HEK293 (cell line): ENCODE data around the gene CD96.

ENCODE experiments used
- CTCF ChIA-PET: fragments of 350-600 bp; formaldehyde crosslinking; extraction: SDS; loops from one replicate; lab custom pipeline; 2021; ENCODE audit warnings: antibody characterized with exemption; lab: Yijun Ruan, JAX
- POLR2A ChIA-PET: fragments of 300-600 bp; formaldehyde crosslinking; extraction: SDS; loops from one replicate; lab custom pipeline; 2020; ENCODE audit warnings: antibody characterized with exemption, inconsistent platforms; lab: Yijun Ruan, JAX
- H3K27ac ChIP-seq: fragments of 200-500 bp; sonication (Bioruptor generic); 2 replicates; pipeline ENCODE4 v1.5.1; 2014; ENCODE audit warnings: low read depth, low read length, control low read depth, inconsistent platforms; ENCODE audit errors: extremely low read depth
- H3K36me3 ChIP-seq, 2 experiments: fragments of 200-500 bp in 1 of 2; sonication (Bioruptor generic) in 1 of 2; 1 replicate in 1 of 2; 2 replicates in 1 of 2; pipeline ENCODE4 v1.5.1; 2014 to 2017; ENCODE audit warnings: inconsistent platforms in 2 of 2, low read length in 2 of 2; ENCODE audit not compliant: control insufficient read depth in 2 of 2, insufficient read depth in 1 of 2
- H3K4me1 ChIP-seq: fragments of 200-500 bp; sonication (Bioruptor generic); 2 replicates; pipeline ENCODE4 v1.5.1; 2014; ENCODE audit warnings: mild to moderate bottlenecking, low read length, inconsistent platforms; ENCODE audit not compliant: control insufficient read depth, insufficient read depth
- H3K4me3 ChIP-seq: 2 replicates; pipeline ENCODE4 v1.5.1; 2011; ENCODE audit warnings: low read depth, mild to moderate bottlenecking, control low read depth, low read length, moderate library complexity
- H3K9me3 ChIP-seq: fragments of 200-500 bp; sonication (Bioruptor generic); 2 replicates; pipeline ENCODE4 v1.5.1; 2014; ENCODE audit warnings: low read depth, low read length, inconsistent platforms; ENCODE audit not compliant: control insufficient read depth, insufficient read depth
- KLF8 ChIP-seq: fragments of 450-650 bp; formaldehyde crosslinking; IDR thresholded peaks from 2 replicates; pipeline ENCODE4 v1.5.1; 2016; ENCODE audit warnings: missing biosample characterization, missing genetic modification characterization
- PATZ1 ChIP-seq: fragments of 450-650 bp; formaldehyde crosslinking; IDR thresholded peaks from 2 replicates; pipeline ENCODE4 v1.5.1; 2016; ENCODE audit warnings: missing biosample characterization, missing genetic modification characterization
- REPIN1 ChIP-seq: fragments of 450-650 bp; formaldehyde crosslinking; IDR thresholded peaks from 2 replicates; pipeline ENCODE4 v1.5.1; 2017; ENCODE audit warnings: missing biosample characterization, missing genetic modification characterization, low read depth
- ZBTB48 ChIP-seq: fragments of 450-650 bp; formaldehyde crosslinking; IDR thresholded peaks from 2 replicates; pipeline ENCODE4 v1.5.1; 2016; ENCODE audit warnings: missing biosample characterization, missing genetic modification characterization
- ZBTB49 ChIP-seq: fragments of 450-650 bp; formaldehyde crosslinking; IDR thresholded peaks from 2 replicates; pipeline ENCODE4 v1.5.1; 2016; ENCODE audit warnings: missing biosample characterization, missing genetic modification characterization, low read depth
- ZFP41 ChIP-seq: fragments of 450-650 bp; formaldehyde crosslinking; IDR thresholded peaks from 2 replicates; pipeline ENCODE4 v1.5.1; 2016; ENCODE audit warnings: missing biosample characterization, missing genetic modification characterization, borderline replicate concordance
- ZIC2 ChIP-seq: fragments of 450-650 bp; formaldehyde crosslinking; IDR thresholded peaks from 2 replicates; pipeline ENCODE4 v1.5.1; 2016; ENCODE audit warnings: missing biosample characterization, missing genetic modification characterization
- ZNF114 ChIP-seq: fragments of 450-650 bp; formaldehyde crosslinking; IDR thresholded peaks from 2 replicates; pipeline ENCODE4 v1.5.0; 2017; ENCODE audit warnings: missing biosample characterization, missing genetic modification characterization
- ZNF132 ChIP-seq: fragments of 450-650 bp; formaldehyde crosslinking; IDR thresholded peaks from 2 replicates; pipeline ENCODE4 v1.5.1; 2017; ENCODE audit warnings: missing biosample characterization, missing genetic modification characterization, borderline replicate concordance
- ZNF146 ChIP-seq: fragments of 450-650 bp; formaldehyde crosslinking; IDR thresholded peaks from 2 replicates; pipeline ENCODE4 v1.5.1; 2016; ENCODE audit warnings: missing biosample characterization, missing genetic modification characterization
- ZNF248 ChIP-seq: fragments of 450-650 bp; formaldehyde crosslinking; IDR thresholded peaks from 2 replicates; pipeline ENCODE4 v1.5.1; 2017; ENCODE audit warnings: missing biosample characterization, missing genetic modification characterization
- ZNF266 ChIP-seq: fragments of 450-650 bp; formaldehyde crosslinking; IDR thresholded peaks from 2 replicates; pipeline ENCODE4 v1.5.1; 2016; ENCODE audit warnings: missing biosample characterization, missing genetic modification characterization, low read depth
- ZNF488 ChIP-seq: fragments of 450-650 bp; formaldehyde crosslinking; IDR thresholded peaks from 2 replicates; pipeline ENCODE4 v1.5.1; 2016; ENCODE audit warnings: missing biosample characterization, missing genetic modification characterization
- ZNF580 ChIP-seq: fragments of 450-650 bp; formaldehyde crosslinking; IDR thresholded peaks from 2 replicates; pipeline ENCODE4 v1.5.1; 2016; ENCODE audit warnings: missing biosample characterization, missing genetic modification characterization
- ZNF624 ChIP-seq: fragments of 450-650 bp; formaldehyde crosslinking; IDR thresholded peaks from 2 replicates; pipeline ENCODE4 v1.5.1; 2017; ENCODE audit warnings: missing biosample characterization, missing genetic modification characterization
- ZNF747 ChIP-seq: fragments of 450-650 bp; formaldehyde crosslinking; IDR thresholded peaks from 2 replicates; pipeline ENCODE4 v1.5.1; 2016; ENCODE audit warnings: missing biosample characterization, missing genetic modification characterization
- ZNF791 ChIP-seq: fragments of 450-650 bp; formaldehyde crosslinking; IDR thresholded peaks from 2 replicates; pipeline ENCODE4 v1.5.1; 2016; ENCODE audit warnings: missing biosample characterization, missing genetic modification characterization
- ZNF792 ChIP-seq: fragments of 450-650 bp; formaldehyde crosslinking; IDR thresholded peaks from 2 replicates; pipeline ENCODE4 v1.5.1; 2016; ENCODE audit warnings: missing biosample characterization, missing genetic modification characterization
- ZNF837 ChIP-seq: fragments of 450-650 bp; formaldehyde crosslinking; IDR thresholded peaks from 2 replicates; pipeline ENCODE4 v1.5.1; 2016; ENCODE audit warnings: missing biosample characterization, missing genetic modification characterization

Gene CD96

GRCh38 chr3:111588527-111588926 is 46.5 kb downstream of the CD96 start (continued):
- no peak for TF ChIP-seq ZNF266 (tag by site-specific recombination)
- TF ChIP-seq ZNF624 (tag by site-specific recombination), result no peak
- no peak for TF ChIP-seq REPIN1 (tag by site-specific recombination)

- Histone ChIP-seq H3K4me1 (no peaks in the 10 kb centered on the region), H3K27ac (no peak overlapping the region), H3K36me3 (no peaks in the 10 kb centered on the region), H3K4me3 (no peak overlapping the region), H3K9me3 (no peaks in the 10 kb centered on the region)
- CTCF ChIA-PET, result interaction anchor here (0.9 kb wide), 1 partner anchor 10 kb away, joined by 3 read pairs; no protein-coding TSS in a partner anchor
- POLR2A ChIA-PET, result no interaction called here
- TF ChIP-seq ZBTB48 (no peak), ZNF146 (tag by site-specific recombination) (no peak), ZIC2 (tag by site-specific recombination) (no peak), ZFP41 (tag by site-specific recombination) (no peak), ZNF837 (no peak), ZNF488 (tag by site-specific recombination) (no peak), ZNF248 (no peak), ZNF114 (tag by site-specific recombination) (no peak), ZNF132 (tag by site-specific recombination) (no peak), ZBTB49 (tag by site-specific recombination) (no peak), ZNF791 (tag by site-specific recombination) (no peak), ZNF580 (tag by site-specific recombination) (no peak)
These were observed 47.5 kb downstream of the CD96 start for GRCh38 chr3:111589303-111590142.

- Histone ChIP-seq H3K36me3 (no peaks in the 10 kb centered on the region), H3K4me1 (no peaks in the 10 kb centered on the region), H3K4me3 (no peak overlapping the region), H3K27ac (no peak overlapping the region), H3K9me3 (no peaks in the 10 kb centered on the region)
- POLR2A ChIA-PET, result no interaction called here
- no peak for TF ChIP-seq ZBTB49 (tag by site-specific recombination)
- TF ChIP-seq PATZ1 (tag by site-specific recombination), result no peak
- no peak for TF ChIP-seq ZNF747 (tag by site-specific recombination)
- no peak for TF ChIP-seq KLF8 (tag by site-specific recombination)
- TF ChIP-seq ZNF792 (tag by site-specific recombination), result no peak
- CTCF ChIA-PET, result interaction anchor here (0.9 kb wide), 1 partner anchor 10 kb away, joined by 3 read pairs; no protein-coding TSS in a partner anchor
These were observed 48.1 kb downstream of the CD96 start for GRCh38 chr3:111590143-111590491.
